GM19397 (cell line): ENCODE data around the gene RIPOR1.
"Not testable (repeated sequence)": the region's sequence is repeated elsewhere in the genome, so short reads cannot be mapped to it uniquely, and the experiment has no call there.

Experiments
- ATAC-seq: cut with Tn5 transposase; IDR thresholded peaks from one replicate; pipeline ENCODE4 v1.9.1; 2021; ENCODE audit warnings: mild to moderate bottlenecking, moderate library complexity; ENCODE audit not compliant: unreplicated experiment

RIPOR1 gene

GRCh38 chr16:67517155-67517445 lies 11.5 kb upstream of the RIPOR1 start:
- ATAC-seq = no peak

- ATAC-seq = peak; percentile 43
These were observed 10.8 kb upstream of the RIPOR1 start for GRCh38 chr16:67517661-67518423.

GRCh38 chr16:67518676-67519075 lies 10.0 kb upstream of the RIPOR1 start:
- no peak for ATAC-seq

- ATAC-seq = no peak
These were observed 9.4 kb upstream of the RIPOR1 start for GRCh38 chr16:67519242-67519641.

GRCh38 chr16:67521095-67521804 lies 7.4 kb upstream of the RIPOR1 start:
- peak; percentile 65 for ATAC-seq

GRCh38 chr16:67525176-67525860 lies 3.3 kb upstream of the RIPOR1 start:
- ATAC-seq = no peak

- ATAC-seq = no peak
These were observed 2.4 kb upstream of the RIPOR1 start for GRCh38 chr16:67526149-67526791.

GRCh38 chr16:67528870-67529581 lies 397 bp downstream of the RIPOR1 start:
- ATAC-seq = peak; percentile 17

- ATAC-seq = no peak
These were observed 968 bp downstream of the RIPOR1 start for GRCh38 chr16:67529582-67530012.

- ATAC-seq = no peak
These were observed 1.6 kb downstream of the RIPOR1 start for GRCh38 chr16:67530013-67530939.

- ATAC-seq = no peak
These were observed 2.6 kb downstream of the RIPOR1 start for GRCh38 chr16:67531247-67531646.

- ATAC-seq = no peak
These were observed 4.5 kb downstream of the RIPOR1 start for GRCh38 chr16:67533024-67533560.

GRCh38 chr16:67533987-67534386 lies 5.4 kb downstream of the RIPOR1 start:
- not testable (repeated sequence) for ATAC-seq

- ATAC-seq = no peak
These were observed 5.8 kb downstream of the RIPOR1 start for GRCh38 chr16:67534431-67534830.

GRCh38 chr16:67535201-67535600 lies 6.6 kb downstream of the RIPOR1 start:
- no peak for ATAC-seq

GRCh38 chr16:67537270-67537635 lies 8.6 kb downstream of the RIPOR1 start:
- ATAC-seq = peak; percentile 31

- ATAC-seq = peak; percentile 47
These were observed 9.3 kb downstream of the RIPOR1 start for GRCh38 chr16:67537636-67538591.

- no peak for ATAC-seq
These were observed 10.1 kb downstream of the RIPOR1 start for GRCh38 chr16:67538666-67539101.
